ENCODE results near the gene ATP5MC3.

The ATP5MC3 gene

DNA sequence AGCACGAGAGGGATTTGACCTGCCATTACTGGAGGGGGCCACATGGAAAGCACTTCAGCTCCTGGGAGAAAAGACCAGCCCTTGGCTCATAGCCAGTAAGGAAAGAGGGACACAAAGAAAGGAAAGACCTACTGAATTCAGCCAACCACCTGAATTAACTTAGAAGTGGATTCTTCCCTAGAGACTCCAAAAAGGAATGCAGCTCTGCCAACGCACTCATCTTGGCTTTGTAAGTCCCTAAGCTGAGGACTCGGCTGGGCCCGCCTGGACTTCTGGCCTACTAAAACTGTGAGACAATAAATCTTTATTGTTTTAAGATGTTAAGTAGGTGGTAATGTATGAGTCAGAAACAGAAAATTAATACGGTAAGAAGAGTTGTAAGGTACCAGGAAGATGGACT, 25.0 kb downstream of the ATP5MC3 start:
- H3K4me3 Mint-ChIP-seq: no peak overlapping the region
- H3K27me3 Mint-ChIP-seq (ENCODE audit: low read depth): no peaks in the 10 kb centered on the region
- H3K9me3 Mint-ChIP-seq: no peaks in the 10 kb centered on the region
- TF ChIP-seq CTCF (IDR thresholded peaks at IDR 0.05; ENCODE audit: unreplicated experiment in 3 of 3): no peak
- no peak overlapping the region for H3K27ac Mint-ChIP-seq
- H3K4me1 Mint-ChIP-seq: peaks cover 6% of the 10 kb centered on the region
- H3K36me3 Mint-ChIP-seq (ENCODE audit: low read depth): peaks cover 24% of the 10 kb centered on the region

DNA sequence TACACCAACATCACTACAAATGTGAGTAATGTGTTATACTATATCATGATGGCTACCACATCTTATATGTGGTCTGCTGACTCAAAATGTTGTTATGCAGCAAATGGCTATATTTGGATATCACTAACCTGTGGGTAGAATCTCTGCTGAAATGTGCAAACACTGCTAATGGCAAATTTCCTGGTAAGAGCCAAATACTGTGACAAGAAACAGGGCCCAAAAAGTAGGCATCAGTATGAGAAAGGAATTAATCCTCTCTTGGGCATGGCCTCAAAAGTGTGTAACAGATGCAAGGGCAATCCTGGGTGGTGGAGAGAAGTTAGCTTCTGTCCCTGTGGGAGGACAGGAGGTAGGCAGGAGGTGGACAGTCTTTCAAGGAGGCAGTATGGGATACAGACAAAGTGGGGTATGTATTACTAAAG, 26.8 kb downstream of the ATP5MC3 start:
- Mint-ChIP-seq H3K4me3 (no peak overlapping the region), H3K4me1 (peaks cover 6% of the 10 kb centered on the region), H3K27ac (no peak overlapping the region), H3K27me3 (ENCODE audit: low read depth) (no peaks in the 10 kb centered on the region), H3K36me3 (ENCODE audit: low read depth) (peaks cover 21% of the 10 kb centered on the region), H3K9me3 (no peaks in the 10 kb centered on the region)
- no peak for TF ChIP-seq CTCF (IDR thresholded peaks at IDR 0.05; ENCODE audit: unreplicated experiment in 3 of 3)

- Mint-ChIP-seq H3K9me3 (no peaks in the 10 kb centered on the region), H3K4me1 (peaks cover 11% of the 10 kb centered on the region), H3K27ac (no peak overlapping the region), H3K36me3 (ENCODE audit: low read depth) (peaks cover 37% of the 10 kb centered on the region), H3K27me3 (ENCODE audit: low read depth) (no peaks in the 10 kb centered on the region), H3K4me3 (no peak overlapping the region)
- TF ChIP-seq CTCF (IDR thresholded peaks at IDR 0.05; ENCODE audit: unreplicated experiment in 3 of 3): no peak
These were observed 29.3 kb downstream of the ATP5MC3 start for GRCh38 chr2:175152242-175152641.

DNA sequence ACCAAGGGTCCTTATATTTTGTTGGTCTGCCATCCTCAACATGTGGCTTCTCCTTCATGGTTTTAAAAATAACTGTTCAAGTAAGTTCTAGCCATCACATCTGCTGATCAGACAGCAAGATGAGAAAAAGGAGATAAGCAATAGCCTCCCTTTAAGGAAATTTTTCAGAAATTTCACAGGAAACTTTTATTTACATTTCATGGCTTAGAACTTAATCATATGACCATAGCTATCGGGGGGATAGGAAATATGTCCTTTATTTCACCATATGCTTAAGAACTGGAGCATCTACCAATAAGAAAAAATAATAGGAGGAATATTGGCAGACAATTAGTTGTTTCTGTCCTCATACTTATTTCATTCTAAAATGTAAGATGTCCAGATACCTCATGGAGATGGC, 29.7 kb downstream of the ATP5MC3 start:
- peaks cover 14% of the 10 kb centered on the region for H3K4me1 Mint-ChIP-seq
- no peaks in the 10 kb centered on the region for H3K9me3 Mint-ChIP-seq
- no peaks in the 10 kb centered on the region for H3K27me3 Mint-ChIP-seq (ENCODE audit: low read depth)
- TF ChIP-seq CTCF (IDR thresholded peaks at IDR 0.05; ENCODE audit: unreplicated experiment in 3 of 3): no peak
- no peak overlapping the region for H3K27ac Mint-ChIP-seq
- H3K4me3 Mint-ChIP-seq: no peak overlapping the region
- peaks cover 32% of the 10 kb centered on the region for H3K36me3 Mint-ChIP-seq (ENCODE audit: low read depth)

- H3K27me3 Mint-ChIP-seq (ENCODE audit: low read depth): no peaks in the 10 kb centered on the region
- no peaks in the 10 kb centered on the region for H3K9me3 Mint-ChIP-seq
- peaks cover 52% of the 10 kb centered on the region for H3K36me3 Mint-ChIP-seq (ENCODE audit: low read depth)
- no peak overlapping the region for H3K4me3 Mint-ChIP-seq
- no peak for TF ChIP-seq CTCF (IDR thresholded peaks at IDR 0.05; ENCODE audit: unreplicated experiment in 3 of 3)
- peaks cover 23% of the 10 kb centered on the region for H3K4me1 Mint-ChIP-seq
- H3K27ac Mint-ChIP-seq: no peak overlapping the region
These were observed 34.3 kb downstream of the ATP5MC3 start for GRCh38 chr2:175147186-175147585.

- Mint-ChIP-seq H3K4me3 (no peak overlapping the region), H3K27ac (no peak overlapping the region), H3K36me3 (ENCODE audit: low read depth) (peaks cover 52% of the 10 kb centered on the region), H3K4me1 (peaks cover 17% of the 10 kb centered on the region), H3K27me3 (ENCODE audit: low read depth) (no peaks in the 10 kb centered on the region), H3K9me3 (no peaks in the 10 kb centered on the region)
- no peak for TF ChIP-seq CTCF (IDR thresholded peaks at IDR 0.05; ENCODE audit: unreplicated experiment in 3 of 3)
These were observed 37.8 kb downstream of the ATP5MC3 start for GRCh38 chr2:175143678-175144077.
